HepG2 (cell line): Measurements from ENCODE around the gene FANK1. TPM values are rescaled to one million over a fixed set of nuclear protein-coding genes. Genes with fewer than 3 reads are reported as not detected.
A peak's percentile ranks its signal among the peaks of the same experiment; 100 is the strongest.

Experiments used
- ARNT ChIP-seq: fragments of 450-650 bp; IDR thresholded peaks from 2 replicates; pipeline ENCODE4 v1.6.1; 2017
- ARNT2 ChIP-seq: sonication (generic); formaldehyde crosslinking; IDR thresholded peaks from 2 replicates; pipeline ENCODE4 v1.8.0; 2022; ENCODE audit warnings: mild to moderate bottlenecking, low read depth, missing genetic modification reagents, moderate library complexity
- HDAC2 ChIP-seq: sonication (generic); formaldehyde crosslinking; IDR thresholded peaks from 2 replicates; pipeline ENCODE4 v1.4.0; 2020; ENCODE audit warnings: missing genetic modification reagents
- HNF4A ChIP-seq: sonication (generic); formaldehyde crosslinking; IDR thresholded peaks from 2 replicates; pipeline ENCODE4 v1.4.0; 2020; ENCODE audit warnings: missing genetic modification reagents
- JUN ChIP-seq: sonication (generic); formaldehyde crosslinking; IDR thresholded peaks from 2 replicates; pipeline ENCODE4 v1.4.0; 2020; ENCODE audit warnings: mild to moderate bottlenecking, missing genetic modification reagents
- KAT7 ChIP-seq: IDR thresholded peaks from 2 replicates; pipeline ENCODE4 v1.6.1; 2018; ENCODE audit warnings: borderline replicate concordance, missing compliant biosample characterization
- MEIS2 ChIP-seq: sonication (generic); formaldehyde crosslinking; IDR thresholded peaks from 2 replicates; pipeline ENCODE4 v1.9.0; 2021; ENCODE audit warnings: mild to moderate bottlenecking, missing genetic modification reagents
- NR2F6 ChIP-seq, 2 experiments: IDR thresholded peaks; 2 replicates each; pipeline ENCODE4 v1.6.1; 2016; ENCODE audit warnings: antibody characterized with exemption in 1 of 2, mild to moderate bottlenecking in 1 of 2
- PHF5A ChIP-seq: IDR thresholded peaks from one replicate; pipeline ENCODE4 v1.6.1; 2018; ENCODE audit warnings: low read depth, missing genetic modification reagents; ENCODE audit not compliant: unreplicated experiment
- POLR2AphosphoS2 ChIP-seq: IDR thresholded peaks from 2 replicates; pipeline ENCODE4 v1.6.1; 2011; ENCODE audit warnings: low read depth, low read length, improper control_type of control experiment
- RBM22 ChIP-seq: fragments of 200-400 bp; formaldehyde crosslinking; optimal IDR thresholded peaks from 2 replicates; pipeline ENCODE3; 2017; ENCODE audit warnings: mild to moderate bottlenecking, low read length, moderate library complexity
- SAP130 ChIP-seq: IDR thresholded peaks from 2 replicates; pipeline ENCODE4 v1.6.1; 2016; ENCODE audit warnings: low read depth
- SIN3B ChIP-seq: fragments of 150-350 bp; IDR thresholded peaks from 2 replicates; pipeline ENCODE4 v1.6.1; 2014; ENCODE audit warnings: low read length
- SOX5 ChIP-seq: IDR thresholded peaks from 2 replicates; pipeline ENCODE4 v1.6.1; 2016; ENCODE audit warnings: borderline replicate concordance
- TEAD3 ChIP-seq: optimal IDR thresholded peaks from 2 replicates; pipeline ENCODE3; 2016; ENCODE audit warnings: borderline replicate concordance
- U2AF2 ChIP-seq: fragments of 200-400 bp; formaldehyde crosslinking; IDR thresholded peaks from 2 replicates; pipeline ENCODE4 v1.6.1; 2017; ENCODE audit warnings: low read depth, mild to moderate bottlenecking, low read length
- ZFP90 ChIP-seq: sonication (generic); formaldehyde crosslinking; IDR thresholded peaks from 2 replicates; pipeline ENCODE4 v1.8.0; 2022; ENCODE audit warnings: missing genetic modification reagents, mild to moderate bottlenecking, inconsistent platforms, borderline replicate concordance
- ZNF292 ChIP-seq: sonication (generic); formaldehyde crosslinking; IDR thresholded peaks from 2 replicates; pipeline ENCODE4 v1.8.1; 2022; ENCODE audit warnings: mild to moderate bottlenecking, low read depth, missing genetic modification reagents, borderline replicate concordance
- ZNF331 ChIP-seq: sonication (generic); formaldehyde crosslinking; IDR thresholded peaks from 2 replicates; pipeline ENCODE4 v1.4.0; 2020; ENCODE audit warnings: missing genetic modification reagents
- ZNF382 ChIP-seq: sonication (generic); formaldehyde crosslinking; IDR thresholded peaks from 2 replicates; pipeline ENCODE4 v1.5.0; 2020; ENCODE audit warnings: missing genetic modification reagents, mild to moderate bottlenecking, borderline replicate concordance
- ZNF44 ChIP-seq: sonication (generic); formaldehyde crosslinking; IDR thresholded peaks from 2 replicates; pipeline ENCODE4 v1.5.1; 2020; ENCODE audit warnings: mild to moderate bottlenecking, missing genetic modification reagents
- ZNF572 ChIP-seq: sonication (generic); formaldehyde crosslinking; IDR thresholded peaks from 2 replicates; pipeline ENCODE4 v1.5.1; 2020; ENCODE audit warnings: mild to moderate bottlenecking, missing genetic modification reagents
- ZNF724P ChIP-seq: sonication (generic); formaldehyde crosslinking; IDR thresholded peaks from 2 replicates; pipeline ENCODE4 v1.8.0; 2022; ENCODE audit warnings: missing genetic modification reagents, borderline replicate concordance
- ZNF782 ChIP-seq: sonication (generic); formaldehyde crosslinking; IDR thresholded peaks from 2 replicates; pipeline ENCODE4 v1.4.0; 2020; ENCODE audit warnings: missing genetic modification reagents, mild to moderate bottlenecking, borderline replicate concordance
- ZNF792 ChIP-seq: IDR thresholded peaks from 2 replicates; pipeline ENCODE4 v1.6.1; 2016
- polyA plus RNA-seq, 8 experiments: library from polyadenylated mRNA; depleted of rRNA in 3 of 8; stranded (reverse) in 7 of 8; unstranded in 1 of 8; fragments of >200 nt; fragmentation: Illumina TruSeq in 4 of 8; extraction: Trizol in 4 of 8; gene quantifications; 2 replicates each; pipeline versions ENCODE4 v1.2.1 to v1.2.3, GENCODE V29; 2011 to 2016; ENCODE audit warnings: low read depth in 4 of 8, missing spikeins in 1 of 8, mixed read lengths in 1 of 8; ENCODE audit not compliant: insufficient read depth in 1 of 8
- total RNA-seq, 5 experiments: library from RNA; depleted of rRNA; stranded (reverse); fragments of >200 nt; fragmentation: Illumina TruSeq; extraction: Trizol; gene quantifications; 2 replicates each; pipeline ENCODE4 v1.2.3, GENCODE V29; 2016; ENCODE audit warnings: low read depth in 1 of 5
- TF ChIP-seq, protein P1 (sequence below): sonication (generic); formaldehyde crosslinking; IDR thresholded peaks from 2 replicates; pipeline ENCODE4 v1.8.1; 2023; ENCODE audit warnings: missing genetic modification reagents, mild to moderate bottlenecking, borderline replicate concordance
- TF ChIP-seq, protein P2 (sequence below): sonication (generic); formaldehyde crosslinking; IDR thresholded peaks from 2 replicates; pipeline ENCODE4 v1.4.0; 2020; ENCODE audit warnings: mild to moderate bottlenecking, missing genetic modification reagents
- TF ChIP-seq, protein P3 (sequence below): sonication (generic); formaldehyde crosslinking; IDR thresholded peaks from 2 replicates; pipeline ENCODE4 v1.8.0; 2022; ENCODE audit warnings: missing genetic modification reagents, mild to moderate bottlenecking, inconsistent platforms, borderline replicate concordance

FANK1 gene
- total and polyA plus RNA-seq, 2 of the 13 experiments (the other 11 are each of a cell fraction or from before 2014, with no cell fraction given): 0.22 TPM; not detected in 1

DNA sequence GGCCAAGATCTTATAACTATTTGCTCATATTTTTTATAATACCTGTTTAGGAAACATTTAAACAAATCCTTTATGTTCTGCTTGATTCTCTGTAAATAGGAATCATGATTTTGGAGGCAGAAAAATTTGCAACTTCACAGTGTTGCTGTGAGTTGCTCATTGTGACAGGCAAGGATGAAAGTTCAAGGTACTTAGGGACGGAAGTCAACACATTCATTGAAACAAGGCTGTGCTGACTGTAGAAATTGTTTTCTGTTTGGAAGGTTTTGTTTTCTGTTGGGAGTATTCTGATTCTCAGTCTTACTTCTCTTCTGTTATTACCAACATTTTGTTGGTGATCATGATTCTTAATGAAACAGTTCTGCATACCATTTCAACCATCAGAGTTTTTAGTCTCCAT is 54.9 kb downstream of the FANK1 start (continued):
- TF ChIP-seq ZFP90 (CRISPR knock-in tag): no peak
- no peak for TF ChIP-seq PHF5A (CRISPR knock-in tag)
- no peak for TF ChIP-seq ZNF382 (CRISPR knock-in tag)
- TF ChIP-seq, protein P1, sequence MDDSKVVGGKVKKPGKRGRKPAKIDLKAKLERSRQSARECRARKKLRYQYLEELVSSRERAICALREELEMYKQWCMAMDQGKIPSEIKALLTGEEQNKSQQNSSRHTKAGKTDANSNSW (CRISPR knock-in tag): no peak
- TF ChIP-seq ZNF572 (CRISPR knock-in tag): no peak
- TF ChIP-seq U2AF2: no peak
- no peak for TF ChIP-seq MEIS2 (CRISPR knock-in tag)
- no peak for TF ChIP-seq KAT7 (CRISPR knock-in tag)
- no peak for TF ChIP-seq POLR2AphosphoS2
- no peak for TF ChIP-seq ARNT
- TF ChIP-seq ZNF792 (CRISPR knock-in tag): no peak
- peak; percentile 63; the same call in 1 of the 2 replicates for TF ChIP-seq ZNF331 (CRISPR knock-in tag)
- TF ChIP-seq ZNF782 (CRISPR knock-in tag): no peak
- TF ChIP-seq, protein P2, sequence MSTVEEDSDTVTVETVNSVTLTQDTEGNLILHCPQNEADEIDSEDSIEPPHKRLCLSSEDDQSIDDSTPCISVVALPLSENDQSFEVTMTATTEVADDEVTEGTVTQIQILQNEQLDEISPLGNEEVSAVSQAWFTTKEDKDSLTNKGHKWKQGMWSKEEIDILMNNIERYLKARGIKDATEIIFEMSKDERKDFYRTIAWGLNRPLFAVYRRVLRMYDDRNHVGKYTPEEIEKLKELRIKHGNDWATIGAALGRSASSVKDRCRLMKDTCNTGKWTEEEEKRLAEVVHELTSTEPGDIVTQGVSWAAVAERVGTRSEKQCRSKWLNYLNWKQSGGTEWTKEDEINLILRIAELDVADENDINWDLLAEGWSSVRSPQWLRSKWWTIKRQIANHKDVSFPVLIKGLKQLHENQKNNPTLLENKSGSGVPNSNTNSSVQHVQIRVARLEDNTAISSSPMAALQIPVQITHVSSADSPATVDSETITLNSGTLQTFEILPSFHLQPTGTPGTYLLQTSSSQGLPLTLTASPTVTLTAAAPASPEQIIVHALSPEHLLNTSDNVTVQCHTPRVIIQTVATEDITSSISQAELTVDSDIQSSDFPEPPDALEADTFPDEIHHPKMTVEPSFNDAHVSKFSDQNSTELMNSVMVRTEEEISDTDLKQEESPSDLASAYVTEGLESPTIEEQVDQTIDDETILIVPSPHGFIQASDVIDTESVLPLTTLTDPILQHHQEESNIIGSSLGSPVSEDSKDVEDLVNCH: no peak
- no peak for TF ChIP-seq ARNT2 (CRISPR knock-in tag)
- TF ChIP-seq ZNF724P (CRISPR knock-in tag): no peak
- TF ChIP-seq, protein P3, sequence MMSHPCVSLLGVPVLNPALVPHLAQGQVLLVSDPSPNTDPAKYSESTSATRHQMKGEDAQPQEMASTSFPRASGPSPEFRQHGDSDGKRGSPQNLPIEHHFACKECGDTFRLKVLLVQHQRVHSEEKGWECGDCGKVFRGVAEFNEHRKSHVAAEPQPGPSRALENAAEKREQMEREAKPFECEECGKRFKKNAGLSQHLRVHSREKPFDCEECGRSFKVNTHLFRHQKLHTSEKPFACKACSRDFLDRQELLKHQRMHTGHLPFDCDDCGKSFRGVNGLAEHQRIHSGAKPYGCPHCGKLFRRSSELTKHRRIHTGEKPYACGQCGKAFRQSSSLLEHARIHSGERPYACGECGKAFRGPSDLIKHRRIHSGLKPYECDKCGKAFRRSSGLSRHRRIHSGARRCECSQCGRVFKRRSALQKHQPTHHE (CRISPR knock-in tag): no peak
- TF ChIP-seq ZNF292 (CRISPR knock-in tag): peak; percentile 58; the same call in 1 of the 2 replicates
- TF ChIP-seq TEAD3 (CRISPR knock-in tag): peak; percentile 19
- TF ChIP-seq ZNF44 (CRISPR knock-in tag): no peak
- peak; percentile 78 for TF ChIP-seq SOX5 (CRISPR knock-in tag)
- TF ChIP-seq JUN (CRISPR knock-in tag): no peak
- no peak for TF ChIP-seq SIN3B
- TF ChIP-seq SAP130 (CRISPR knock-in tag): peak; percentile 48
- no peak for TF ChIP-seq RBM22
- no peak for TF ChIP-seq NR2F6 (IDR thresholded peaks at IDR 0.05)
- 0 out of 2 replicates have a peak, but pooled peaks have one; percentile 15 for TF ChIP-seq NR2F6 (CRISPR knock-in tag; IDR thresholded peaks at IDR 0.05)
- TF ChIP-seq HDAC2 (CRISPR knock-in tag): peak; percentile 41; the same call in 1 of the 2 replicates
- TF ChIP-seq HNF4A (CRISPR knock-in tag): peak; percentile 88
